IMR-90 (cell line): Measurements from ENCODE around the gene SLC27A4. TPM values are rescaled to one million over a fixed set of nuclear protein-coding genes. Genes with fewer than 3 reads are reported as not detected.

Source experiments
- ATAC-seq: fragments of 200-7000 bp; cut with Tn5 transposase; 2 replicates; pipeline ENCODE4 v1.9.1; 2020; ENCODE audit warnings: low read depth, mild to moderate bottlenecking, moderate library complexity
- BruUV-seq: library from RNA; stranded (reverse); fragments of 400-500 nt; replicated peaks from 2 replicates; lab custom pipeline; 2021; lab: Mats Ljungman, UMichigan
- CTCF ChIA-PET: fragments of 300-600 bp; formaldehyde crosslinking; extraction: SDS; loops from one replicate; lab custom pipeline; 2021; ENCODE audit warnings: antibody characterized with exemption; lab: Yijun Ruan, JAX
- POLR2A ChIA-PET: fragments of 300-600 bp; sonication (Branson Sonifier 250); formaldehyde crosslinking; loops from one replicate; lab custom pipeline; 2022; ENCODE audit warnings: antibody characterized with exemption; ENCODE audit not compliant: unreplicated experiment; lab: Charles Lee
- DNase-seq: peaks from one replicate; pipeline ENCODE4 v3.0.0; 2013
- H2AFZ ChIP-seq: replicated peaks from 2 replicates; pipeline ENCODE3; 2013; ENCODE audit warnings: low read length, mild to moderate bottlenecking; ENCODE audit not compliant: poor library complexity
- H2AK5ac ChIP-seq: 2 replicates; pipeline ENCODE4 v1.6.1; 2013; ENCODE audit warnings: low read depth, low read length, inconsistent platforms
- H2AK9ac ChIP-seq: replicated peaks from 2 replicates; pipeline ENCODE3; 2013; ENCODE audit warnings: mild to moderate bottlenecking, low read depth, low read length, moderate library complexity; ENCODE audit not compliant: poor library complexity
- H2BK120ac ChIP-seq: 2 replicates; pipeline ENCODE4 v1.6.1; 2013; ENCODE audit warnings: low read depth, low read length, inconsistent platforms
- H2BK15ac ChIP-seq: 3 replicates; pipeline ENCODE4 v1.6.1; 2013; ENCODE audit warnings: low read depth, low read length, inconsistent platforms
- H2BK20ac ChIP-seq: 2 replicates; pipeline ENCODE4 v1.6.1; 2013; ENCODE audit warnings: low read depth, mild to moderate bottlenecking, inconsistent platforms, low read length, moderate library complexity
- H2BK5ac ChIP-seq: 2 replicates; pipeline ENCODE4 v1.6.1; 2013; ENCODE audit warnings: mild to moderate bottlenecking, low read depth, low read length, inconsistent platforms; ENCODE audit not compliant: poor library complexity, severe bottlenecking
- H3K14ac ChIP-seq: replicated peaks from 2 replicates; pipeline ENCODE4 v1.6.1; 2013; ENCODE audit warnings: low read depth, low read length, inconsistent platforms
- H3K18ac ChIP-seq: 2 replicates; pipeline ENCODE4 v1.6.1; 2013; ENCODE audit warnings: low read depth, low read length, control low read depth
- H3K23ac ChIP-seq: 2 replicates; pipeline ENCODE4 v1.6.1; 2013; ENCODE audit warnings: low read depth, low read length, inconsistent platforms
- H3K27ac ChIP-seq: 2 replicates; pipeline ENCODE4 v1.5.1; 2013; ENCODE audit warnings: mild to moderate bottlenecking, control low read depth, low read length; ENCODE audit not compliant: insufficient read depth
- H3K27me3 ChIP-seq: 2 replicates; pipeline ENCODE4 v1.6.1; 2013; ENCODE audit warnings: low read length; ENCODE audit not compliant: control insufficient read depth, insufficient read depth
- H3K36me3 ChIP-seq: 2 replicates; pipeline ENCODE4 v1.6.1; 2013; ENCODE audit warnings: low read length, mixed read lengths; ENCODE audit not compliant: control insufficient read depth, insufficient read depth
- H3K4ac ChIP-seq: 2 replicates; pipeline ENCODE4 v1.6.1; 2013; ENCODE audit warnings: low read depth, low read length, inconsistent platforms
- H3K4me1 ChIP-seq: 2 replicates; pipeline ENCODE4 v1.6.1; 2013; ENCODE audit warnings: low read length, mixed read lengths; ENCODE audit not compliant: control insufficient read depth, insufficient read depth
- H3K4me2 ChIP-seq: 2 replicates; pipeline ENCODE4 v1.6.1; 2013; ENCODE audit warnings: low read depth, mild to moderate bottlenecking, control low read depth, low read length, moderate library complexity
- H3K4me3 ChIP-seq: 2 replicates; pipeline ENCODE4 v1.5.1; 2013; ENCODE audit warnings: low read depth, mild to moderate bottlenecking, control low read depth, low read length, moderate library complexity; ENCODE audit not compliant: insufficient read depth
- H3K56ac ChIP-seq: 2 replicates; pipeline ENCODE4 v1.6.1; 2013; ENCODE audit warnings: low read length, inconsistent platforms; ENCODE audit not compliant: insufficient read depth; ENCODE audit errors: extremely low read depth
- H3K79me1 ChIP-seq, 2 experiments: 2 replicates each; pipeline ENCODE4 v1.6.1; 2013; ENCODE audit warnings: low read length in 2 of 2, inconsistent platforms in 1 of 2, low read depth in 1 of 2
- H3K9ac ChIP-seq: 2 replicates; pipeline ENCODE4 v1.6.1; 2013; ENCODE audit warnings: low read depth, low read length, control low read depth
- H3K9me1 ChIP-seq: 2 replicates; pipeline ENCODE4 v1.6.1; 2013; ENCODE audit warnings: low read length, inconsistent platforms; ENCODE audit not compliant: insufficient read depth
- H3K9me3 ChIP-seq: 2 replicates; pipeline ENCODE4 v1.6.1; 2013; ENCODE audit warnings: low read length; ENCODE audit not compliant: control insufficient read depth, insufficient read depth
- H4K20me1 ChIP-seq: 2 replicates; pipeline ENCODE4 v1.6.1; 2013; ENCODE audit warnings: low read length, inconsistent platforms; ENCODE audit not compliant: insufficient read depth
- H4K5ac ChIP-seq: 2 replicates; pipeline ENCODE4 v1.6.1; 2013; ENCODE audit warnings: mild to moderate bottlenecking, low read depth, low read length, control low read depth
- H4K8ac ChIP-seq, 2 experiments: 2 replicates each; pipeline ENCODE4 v1.6.1; 2013; ENCODE audit warnings: low read depth in 2 of 2, low read length in 2 of 2, control low read depth in 1 of 2, inconsistent platforms in 1 of 2
- H4K91ac ChIP-seq: 2 replicates; pipeline ENCODE4 v1.6.1; 2013; ENCODE audit warnings: low read depth, low read length, inconsistent platforms; ENCODE audit not compliant: insufficient read depth
- BHLHE40 ChIP-seq: fragments of 150-350 bp; IDR thresholded peaks from 2 replicates; pipeline ENCODE4 v1.6.1; 2016; ENCODE audit warnings: mild to moderate bottlenecking, low read depth, low read length
- CEBPB ChIP-seq: IDR thresholded peaks from 2 replicates; pipeline ENCODE4 v1.6.1; 2012; ENCODE audit warnings: low read depth, low read length, improper control_type of control experiment
- CHD1 ChIP-seq: IDR thresholded peaks from 2 replicates; pipeline ENCODE4 v1.6.1; 2012; ENCODE audit warnings: low read depth, low read length, improper control_type of control experiment
- ELK1 ChIP-seq: fragments of 150-350 bp; IDR thresholded peaks from 2 replicates; pipeline ENCODE4 v1.6.1; 2016; ENCODE audit warnings: low read depth, mild to moderate bottlenecking, low read length, moderate library complexity, borderline replicate concordance
- FOS ChIP-seq: fragments of 150-350 bp; IDR thresholded peaks from 2 replicates; pipeline ENCODE4 v1.6.1; 2016; ENCODE audit warnings: low read depth, low read length
- MAFK ChIP-seq: IDR thresholded peaks from 2 replicates; pipeline ENCODE4 v1.6.1; 2012; ENCODE audit warnings: low read depth, low read length, improper control_type of control experiment
- MAZ ChIP-seq: IDR thresholded peaks from 2 replicates; pipeline ENCODE4 v1.6.1; 2012; ENCODE audit warnings: low read depth, mild to moderate bottlenecking, low read length, improper control_type of control experiment, moderate library complexity, borderline replicate concordance
- MXI1 ChIP-seq: IDR thresholded peaks from 2 replicates; pipeline ENCODE4 v1.6.1; 2012; ENCODE audit warnings: low read depth, mild to moderate bottlenecking, low read length, moderate library complexity, borderline replicate concordance
- NFE2L2 ChIP-seq: fragments of 150-350 bp; IDR thresholded peaks from 2 replicates; pipeline ENCODE4 v1.6.1; 2016; ENCODE audit warnings: low read depth, mild to moderate bottlenecking, low read length
- POLR2A ChIP-seq: IDR thresholded peaks from 2 replicates; pipeline ENCODE4 v1.6.1; 2012; ENCODE audit warnings: mild to moderate bottlenecking, low read depth, low read length
- RAD21 ChIP-seq: IDR thresholded peaks from 2 replicates; pipeline ENCODE4 v1.6.1; 2012; ENCODE audit warnings: low read length, improper control_type of control experiment
- RCOR1 ChIP-seq: IDR thresholded peaks from 2 replicates; pipeline ENCODE4 v1.6.1; 2012; ENCODE audit warnings: mild to moderate bottlenecking, low read length, improper control_type of control experiment; ENCODE audit not compliant: insufficient replicate concordance
- RFX5 ChIP-seq: IDR thresholded peaks from 2 replicates; pipeline ENCODE4 v1.8.0; 2012; ENCODE audit warnings: low read depth, mild to moderate bottlenecking, low read length, moderate library complexity
- SMC3 ChIP-seq: fragments of 150-350 bp; IDR thresholded peaks from 2 replicates; pipeline ENCODE4 v1.6.1; 2016; ENCODE audit warnings: low read depth, mild to moderate bottlenecking, antibody characterized with exemption, low read length, moderate library complexity
- USF2 ChIP-seq: fragments of 150-350 bp; IDR thresholded peaks from 2 replicates; pipeline ENCODE4 v1.6.1; 2017; ENCODE audit warnings: mild to moderate bottlenecking, antibody characterized with exemption, low read length, low read depth
- WGBS, 2 experiments: methylation state at CpG; one replicate each; pipeline versions ENCODE4 v1.1.5 to v1.1.7; 2013; ENCODE audit warnings: missing lambda C conversion rate in 2 of 2; ENCODE audit not compliant: insufficient read length in 1 of 2; ENCODE audit errors: extremely low coverage in 2 of 2; 5-methylcytosine and 5-hydroxymethylcytosine counted together
- dilution Hi-C: fragments of 300-500 bp; cut with HindIII; formaldehyde crosslinking; loops from one replicate; pipeline ENCODE4 v1.14.3; 2018; ENCODE audit warnings: low sequenced_read_pairs; ENCODE audit not compliant: unreplicated experiment
- in situ Hi-C: fragments of 300-500 bp; cut with MboI; formaldehyde crosslinking; loops from 3 replicates; pipeline ENCODE4 v1.14.3; 2019; ENCODE audit warnings: low sequenced_read_pairs, inconsistent platforms, mixed read lengths
- intact Hi-C: fragments of 100-400 bp; cut with micrococcal nuclease; formaldehyde crosslinking; loops from 2 replicates; pipeline ENCODE4 v1.10.0; 2022
- polyA plus RNA-seq, 3 experiments: library from polyadenylated mRNA; depleted of rRNA; stranded (reverse); fragments of >200 nt; gene quantifications; 2 replicates each; pipeline ENCODE4 v1.2.3, GENCODE V29; 2012; ENCODE audit warnings: low replicate concordance in 1 of 3
- total RNA-seq: library from RNA; depleted of rRNA; stranded (reverse); fragments of >200 nt; gene quantifications from 2 replicates; pipeline ENCODE4 v1.2.3, GENCODE V29; 2012

The SLC27A4 gene
- total and polyA plus RNA-seq, 2 of the 4 experiments (the other 2 are of a cell fraction) = 9.7 to 13.7 TPM

- Histone ChIP-seq H3K4me1 (peaks cover 10% of the 10 kb centered on the region; the same call in 1 of the 2 replicates), H2BK5ac (peak overlapping the region; percentile 30), H2AK9ac (peak overlapping the region; percentile 81), H3K9me1 (peaks cover 8% of the 10 kb centered on the region), H3K9ac (peak overlapping the region; percentile 4), H3K18ac (no peak overlapping the region), H3K4me2 (peak overlapping the region; percentile 71), H3K4me3 (peak overlapping the region; percentile 30), H3K79me1 (no peaks in the 10 kb centered on the region; a peak in 1 of 4 replicates), H4K91ac (peak overlapping the region; percentile 71; the same call in 1 of the 2 replicates), H2AK5ac (no peak overlapping the region), H3K9me3 (no peaks in the 10 kb centered on the region), H3K27ac (peak overlapping the region; percentile 31), H4K20me1 (no peaks in the 10 kb centered on the region), H2BK20ac (no peak overlapping the region), H4K5ac (peak overlapping the region; percentile 34), H3K56ac (peak overlapping the region; percentile 63; the same call in 1 of the 2 replicates), H4K8ac (peak overlapping the region; percentile 24 to 85; a peak in 3 of 4 replicates), H2AFZ (peak overlapping the region; percentile 96), H3K27me3 (no peaks in the 10 kb centered on the region), H3K23ac (peak overlapping the region; percentile 31; the same call in 1 of the 2 replicates), H3K14ac (peak overlapping the region; percentile 49; the same call in 1 of the 2 replicates), H3K4ac (peak overlapping the region; percentile 82), H3K36me3 (0 out of 2 replicates have a peak, but pooled peaks cover 4% of the 10 kb centered on the region), H2BK120ac (peak overlapping the region; percentile 54; the same call in 1 of the 2 replicates), H2BK15ac (no peak overlapping the region)
- no TSS peak for BruUV-seq
- in situ Hi-C loops (no loop called here), intact Hi-C loops (loop anchor here (1.0 kb wide), 2 partner anchors 50 to 67 kb away; no protein-coding TSS in a partner anchor), dilution Hi-C loops (no loop called here)
- DNase-seq = peak; percentile 78
- 5% methylated on average over 8 of the region's 20 CpGs; no CpG with 5 or more reads in 1 of the 2 experiments for WGBS, 2 experiments
- POLR2A ChIA-PET = interaction anchor here (0.6 to 1.4 kb wide), 2 partner anchors 9 to 34 kb away, joined by 5 to 18 read pairs; partner anchors contain the start of gene URM1
- ATAC-seq = peak; percentile 90
- CTCF ChIA-PET = interaction anchor here (0.5 to 1.7 kb wide), 11 partner anchors 9 to 194 kb away, joined by 3 to 8 read pairs (median 3); partner anchors contain the start of genes CERCAM and URM1
- TF ChIP-seq ELK1 (no peak), NFE2L2 (no peak), FOS (no peak), POLR2A (no peak), CHD1 (no peak), MAZ (peak; percentile 76; the same call in 1 of the 2 replicates), SMC3 (peak; percentile 88), BHLHE40 (no peak), MAFK (no peak), RFX5 (no peak), RAD21 (peak; percentile 88), CEBPB (no peak), RCOR1 (no peak), MXI1 (peak; percentile 91; the same call in 1 of the 2 replicates), USF2 (peak; percentile 56; the same call in 1 of the 2 replicates)
Observed at GRCh38 chr9:128361986-128362646, 21.8 kb downstream of the SLC27A4 start.
